ENCODE results near the gene NDRG2.

Gene NDRG2

DNA sequence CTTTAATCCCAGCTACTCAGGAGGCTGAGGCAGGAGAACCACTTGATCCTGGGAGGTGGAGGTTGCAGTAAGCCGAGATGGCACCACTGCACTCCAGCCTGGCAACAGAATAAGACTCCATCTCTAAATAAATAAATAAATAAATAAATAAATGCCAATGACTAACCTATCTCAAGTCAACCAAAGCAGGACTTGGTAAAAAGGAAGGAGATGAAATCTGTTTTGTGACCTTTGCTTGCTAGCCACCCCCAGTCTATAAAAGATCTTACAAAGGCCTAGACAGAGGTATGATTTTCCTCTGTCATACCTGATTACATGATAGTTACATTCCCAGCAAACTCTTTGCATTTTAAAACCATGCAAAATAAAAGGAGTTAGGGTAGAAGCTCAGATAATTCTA, 48.6 kb downstream of the NDRG2 start:
- H3K36me3 ChIP-seq, result no peaks in the 10 kb centered on the region
- H3K27ac ChIP-seq, result no peak overlapping the region
- no peak overlapping the region for H3K4me3 ChIP-seq (ENCODE audit: low read depth in 1 of 2, low read length in 1 of 2)
- no peaks in the 10 kb centered on the region for H3K9me3 ChIP-seq
- H3K4me1 ChIP-seq (ENCODE audit: control insufficient read depth in 1 of 2, insufficient read depth in 1 of 2, low read depth in 1 of 2, low read length in 1 of 2), result peaks cover 3 to 6% of the 10 kb centered on the region in 2 experiments
- TF ChIP-seq, protein P1, sequence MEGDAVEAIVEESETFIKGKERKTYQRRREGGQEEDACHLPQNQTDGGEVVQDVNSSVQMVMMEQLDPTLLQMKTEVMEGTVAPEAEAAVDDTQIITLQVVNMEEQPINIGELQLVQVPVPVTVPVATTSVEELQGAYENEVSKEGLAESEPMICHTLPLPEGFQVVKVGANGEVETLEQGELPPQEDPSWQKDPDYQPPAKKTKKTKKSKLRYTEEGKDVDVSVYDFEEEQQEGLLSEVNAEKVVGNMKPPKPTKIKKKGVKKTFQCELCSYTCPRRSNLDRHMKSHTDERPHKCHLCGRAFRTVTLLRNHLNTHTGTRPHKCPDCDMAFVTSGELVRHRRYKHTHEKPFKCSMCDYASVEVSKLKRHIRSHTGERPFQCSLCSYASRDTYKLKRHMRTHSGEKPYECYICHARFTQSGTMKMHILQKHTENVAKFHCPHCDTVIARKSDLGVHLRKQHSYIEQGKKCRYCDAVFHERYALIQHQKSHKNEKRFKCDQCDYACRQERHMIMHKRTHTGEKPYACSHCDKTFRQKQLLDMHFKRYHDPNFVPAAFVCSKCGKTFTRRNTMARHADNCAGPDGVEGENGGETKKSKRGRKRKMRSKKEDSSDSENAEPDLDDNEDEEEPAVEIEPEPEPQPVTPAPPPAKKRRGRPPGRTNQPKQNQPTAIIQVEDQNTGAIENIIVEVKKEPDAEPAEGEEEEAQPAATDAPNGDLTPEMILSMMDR (IDR thresholded peaks at IDR 0.05), result no peak
- H3K27me3 ChIP-seq, result peaks cover 8% of the 10 kb centered on the region

DNA sequence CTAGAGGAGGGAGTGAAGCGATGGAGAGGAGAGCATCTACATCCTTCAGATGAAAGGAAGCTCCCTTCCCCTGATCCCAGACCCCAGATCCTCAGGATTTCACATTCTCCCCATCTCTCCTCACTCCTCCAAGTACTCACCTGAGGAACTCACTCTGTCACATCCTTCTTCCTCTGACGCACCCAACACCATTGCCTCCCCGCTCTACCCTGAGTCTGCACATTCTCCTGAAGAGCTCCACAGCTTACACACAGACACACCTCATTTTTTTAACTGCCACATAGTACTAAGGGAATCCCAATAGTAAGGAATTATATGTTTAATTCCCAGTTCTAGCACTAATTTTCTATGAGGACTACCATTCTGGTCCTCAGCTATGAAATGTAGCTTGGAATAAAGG, 51.4 kb downstream of the NDRG2 start:
- no peaks in the 10 kb centered on the region for H3K36me3 ChIP-seq
- H3K27ac ChIP-seq, result no peak overlapping the region
- H3K9me3 ChIP-seq, result no peaks in the 10 kb centered on the region
- no peak overlapping the region for H3K4me3 ChIP-seq (ENCODE audit: low read depth in 1 of 2, low read length in 1 of 2)
- H3K4me1 ChIP-seq (ENCODE audit: control insufficient read depth in 1 of 2, insufficient read depth in 1 of 2, low read depth in 1 of 2, low read length in 1 of 2), result peaks cover 11 to 15% of the 10 kb centered on the region in 2 experiments
- H3K27me3 ChIP-seq, result peaks cover 8% of the 10 kb centered on the region
- TF ChIP-seq, protein P1 (IDR thresholded peaks at IDR 0.05), result no peak

DNA sequence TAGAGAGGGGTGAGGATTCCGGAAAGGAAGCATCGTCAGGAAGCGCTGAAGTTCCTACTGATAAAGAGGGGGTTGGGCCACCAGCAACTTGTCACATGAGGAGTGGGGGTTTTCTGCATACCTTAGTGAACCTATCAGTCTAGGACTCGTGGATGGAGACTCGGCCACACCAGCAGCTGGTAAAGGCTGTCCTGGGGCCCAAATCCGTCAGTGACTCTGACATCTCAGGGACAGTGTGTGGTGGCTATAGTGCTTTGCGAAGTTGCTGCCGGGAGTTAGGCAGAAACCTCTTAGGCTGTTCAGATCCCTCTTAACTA, 53.2 kb downstream of the NDRG2 start:
- Histone ChIP-seq H3K4me1 (ENCODE audit: control insufficient read depth in 1 of 2, insufficient read depth in 1 of 2, low read depth in 1 of 2, low read length in 1 of 2) (peaks cover 11 to 15% of the 10 kb centered on the region in 2 experiments), H3K27ac (peak overlapping the region; percentile 51), H3K27me3 (peaks cover 8% of the 10 kb centered on the region), H3K4me3 (ENCODE audit: low read depth in 1 of 2, low read length in 1 of 2) (peak overlapping the region in 1 of 2 experiments; percentile 77), H3K36me3 (no peaks in the 10 kb centered on the region), H3K9me3 (no peaks in the 10 kb centered on the region)
- TF ChIP-seq, protein P1 (IDR thresholded peaks at IDR 0.05), result no peak

DNA sequence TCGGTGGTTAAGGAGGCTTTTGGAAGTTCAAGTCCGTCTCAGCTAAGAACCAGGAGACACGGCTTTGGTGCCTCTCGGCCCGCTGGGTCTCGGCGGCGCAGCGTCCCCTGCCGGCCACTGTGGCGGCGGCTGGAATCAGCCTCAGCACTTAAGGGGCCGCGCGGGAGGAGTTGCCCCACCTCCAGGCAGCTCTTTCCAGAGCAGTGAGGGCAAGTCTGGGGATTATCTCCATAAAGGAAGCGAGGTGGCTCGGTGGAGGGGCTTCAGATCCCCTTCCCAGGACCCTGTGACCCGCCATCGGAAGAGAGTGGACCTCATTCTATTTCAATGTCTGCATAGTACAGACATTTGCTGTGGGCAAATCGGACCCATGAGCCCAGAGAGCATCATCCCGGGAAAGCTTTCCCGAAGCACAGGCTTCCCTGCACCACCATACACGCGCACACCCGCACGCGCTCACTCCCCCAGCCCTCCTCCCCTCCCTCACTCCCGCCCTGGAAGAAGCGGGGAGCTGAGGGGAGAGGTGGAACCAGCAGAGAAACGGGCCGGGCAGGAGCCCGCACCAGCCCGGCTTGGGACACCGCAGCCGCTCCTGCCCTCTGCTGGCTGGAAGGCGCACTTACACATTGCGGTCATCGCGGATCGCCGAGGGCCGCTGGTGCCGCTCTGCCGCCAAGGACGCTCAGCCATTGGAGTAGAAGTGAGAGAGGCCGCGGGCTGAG, 53.7 kb downstream of the NDRG2 start:
- H3K27ac ChIP-seq, result peak overlapping the region; percentile 51
- TF ChIP-seq, protein P1 (IDR thresholded peaks at IDR 0.05), result peak; percentile 96
- H3K9me3 ChIP-seq, result no peaks in the 10 kb centered on the region

DNA sequence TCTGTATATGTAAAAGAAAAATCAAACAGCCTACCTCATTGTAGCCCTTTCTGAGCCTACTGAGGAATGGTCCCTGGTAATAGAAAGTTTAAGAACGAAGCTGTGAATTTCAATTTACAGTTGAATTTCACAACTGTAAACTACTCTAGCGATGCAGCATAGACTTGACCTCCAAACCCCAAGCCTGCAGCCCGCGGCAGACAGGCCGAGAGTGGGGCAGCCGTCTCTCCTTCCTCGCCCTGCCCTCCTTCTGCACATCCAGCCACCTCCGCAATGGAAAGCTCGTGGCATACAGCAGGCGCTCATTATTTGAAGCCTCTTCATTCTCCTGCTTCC, 54.2 kb downstream of the NDRG2 start:
- peak overlapping the region; percentile 51 for H3K27ac ChIP-seq
- peaks cover 11 to 15% of the 10 kb centered on the region in 2 experiments for H3K4me1 ChIP-seq (ENCODE audit: control insufficient read depth in 1 of 2, insufficient read depth in 1 of 2, low read depth in 1 of 2, low read length in 1 of 2)
- peaks cover 8% of the 10 kb centered on the region for H3K27me3 ChIP-seq
- peak overlapping the region; percentile 68 to 77 for H3K4me3 ChIP-seq (ENCODE audit: low read depth in 1 of 2, low read length in 1 of 2)
- TF ChIP-seq, protein P1 (IDR thresholded peaks at IDR 0.05), result no peak
- H3K9me3 ChIP-seq, result no peaks in the 10 kb centered on the region
- no peaks in the 10 kb centered on the region for H3K36me3 ChIP-seq

More for the DNA sequence above, 53.7 kb downstream of the NDRG2 start:
- Histone ChIP-seq H3K4me1 (ENCODE audit: control insufficient read depth in 1 of 2, insufficient read depth in 1 of 2, low read depth in 1 of 2, low read length in 1 of 2) (peaks cover 11 to 15% of the 10 kb centered on the region in 2 experiments), H3K4me3 (ENCODE audit: low read depth in 1 of 2, low read length in 1 of 2) (peak overlapping the region; percentile 68 to 77), H3K36me3 (no peaks in the 10 kb centered on the region), H3K27me3 (peaks cover 8% of the 10 kb centered on the region)
